ENCODE results near the gene PRDM7. TPM values are rescaled to one million over a fixed set of nuclear protein-coding genes. Genes with fewer than 3 reads are reported as not detected.
"Not testable (repeated sequence)": the region's sequence is repeated elsewhere in the genome, so short reads cannot be mapped to it uniquely, and the experiment has no call there.

PRDM7 gene
- total RNA-seq, 1 experiment from 2014 or later = not detected

GRCh38 chr16:90015586-90016338 lies 61.4 kb downstream of the PRDM7 start:
- DNase-seq (ENCODE audit: low read depth) = no peak

- no peak for DNase-seq (ENCODE audit: low read depth)
Measured at GRCh38 chr16:90012991-90013745, 64.0 kb downstream of the PRDM7 start.

GRCh38 chr16:90011908-90012501 lies 65.1 kb downstream of the PRDM7 start:
- DNase-seq (ENCODE audit: low read depth) = no peak

- DNase-seq (ENCODE audit: low read depth) = no peak
Measured at GRCh38 chr16:90011508-90011819, 65.7 kb downstream of the PRDM7 start.

- DNase-seq (ENCODE audit: low read depth) = no peak
Measured at GRCh38 chr16:90010676-90011507, 66.2 kb downstream of the PRDM7 start.

GRCh38 chr16:90009172-90009899 lies 67.8 kb downstream of the PRDM7 start:
- no peak for DNase-seq (ENCODE audit: low read depth)

- DNase-seq (ENCODE audit: low read depth) = no peak
Measured at GRCh38 chr16:90008708-90009145, 68.4 kb downstream of the PRDM7 start.

GRCh38 chr16:90007635-90008234 lies 69.4 kb downstream of the PRDM7 start:
- DNase-seq (ENCODE audit: low read depth) = not testable (repeated sequence)

- DNase-seq (ENCODE audit: low read depth) = no peak
Measured at GRCh38 chr16:90007015-90007414, 70.1 kb downstream of the PRDM7 start.

Other genes with a start within 250 kb of the PRDM7 start
- gene SPIRE2, start 248.9 kb downstream of the PRDM7 start, total RNA-seq (2014; rRNA removed; shearing (Covaris generic)) = 1.1 and 2.3 TPM in 2 replicates
- 88.3 and 103 TPM in 2 replicates for gene TCF25, start 203.7 kb downstream of the PRDM7 start, total RNA-seq (2014; rRNA removed; shearing (Covaris generic))
- 2.1 and 4.0 TPM in 2 replicates for gene MC1R, start 158.5 kb downstream of the PRDM7 start, total RNA-seq (2014; rRNA removed; shearing (Covaris generic))
- gene TUBB3, start 154.0 kb downstream of the PRDM7 start, total RNA-seq (2014; rRNA removed; shearing (Covaris generic)) = 172 and 272 TPM in 2 replicates
- 105 and 117 TPM in 2 replicates for gene DEF8, start 128.6 kb downstream of the PRDM7 start, total RNA-seq (2014; rRNA removed; shearing (Covaris generic))
- gene DBNDD1, start 57.9 kb downstream of the PRDM7 start, total RNA-seq (2014; rRNA removed; shearing (Covaris generic)) = 10.9 and 18.7 TPM in 2 replicates

All from M059J (cell line).